ENCODE data around the gene HPCAL4.
A peak's percentile ranks its signal among the peaks of the same experiment; 100 is the strongest.

Gene HPCAL4

DNA sequence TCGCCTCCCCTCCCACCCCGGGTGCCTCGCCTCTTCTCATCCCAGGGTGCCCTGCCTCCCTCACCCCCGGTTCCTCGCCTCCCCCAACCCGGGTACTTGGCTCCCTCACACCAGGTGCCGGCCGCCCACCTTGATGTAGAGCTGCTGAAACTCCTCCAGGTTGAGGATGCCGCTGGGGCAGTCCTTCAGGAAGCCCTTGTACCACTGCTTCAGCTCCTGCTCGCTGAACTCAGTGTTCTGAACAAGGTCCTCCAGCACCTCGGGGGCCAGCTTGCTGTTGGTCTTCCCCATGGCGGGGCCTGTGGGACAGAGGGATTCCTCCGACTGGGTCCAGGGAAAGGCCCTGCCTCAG lies 6.9 kb downstream of the HPCAL4 start:
- H2BK120ac ChIP-seq (ENCODE audit: low read depth, low read length) = no peak overlapping the region
- no peak overlapping the region for H2AFZ ChIP-seq (ENCODE audit: low read depth, low read length)
- H3K27me3 ChIP-seq (ENCODE audit: control insufficient read depth in 1 of 2, insufficient read depth in 1 of 2, low read length in 2 of 2) = peaks cover 87 to 89% of the 10 kb centered on the region in 2 experiments
- 73% methylated on average over 11 of the region's 13 CpGs for WGBS
- H3K36me3 ChIP-seq (ENCODE audit: control insufficient read depth in 1 of 2, insufficient read depth in 2 of 2, low read depth in 1 of 2, low read length in 2 of 2) = no peaks in the 10 kb centered on the region
- no peak overlapping the region for H2BK15ac ChIP-seq (ENCODE audit: low read depth, poor library complexity, severe bottlenecking)
- no peak overlapping the region for H2BK12ac ChIP-seq (ENCODE audit: low read length in 2 of 2)
- no peak overlapping the region for H4K8ac ChIP-seq (ENCODE audit: low read length)
- no peak overlapping the region for H3K14ac ChIP-seq (ENCODE audit: low read length in 2 of 2)
- no peak overlapping the region for H3K18ac ChIP-seq (ENCODE audit: low read depth in 1 of 2, low read length in 2 of 2)
- no peak overlapping the region for H3K4ac ChIP-seq (ENCODE audit: low read depth in 1 of 2, low read length in 2 of 2)
- H3K9me3 ChIP-seq (ENCODE audit: control insufficient read depth, low read length) = no peaks in the 10 kb centered on the region
- DNase-seq = no peak
- H3K79me1 ChIP-seq (replicated peaks; ENCODE audit: low read length, poor library complexity, severe bottlenecking) = no peaks in the 10 kb centered on the region
- H3K4me3 ChIP-seq (ENCODE audit: insufficient read depth in 1 of 2, low read depth in 1 of 2, low read length in 2 of 2) = no peak overlapping the region
- no peaks in the 10 kb centered on the region for H3K4me1 ChIP-seq (ENCODE audit: control insufficient read depth, insufficient read depth, low read depth, low read length)
- H2AK5ac ChIP-seq (ENCODE audit: low read length, severe bottlenecking) = no peak overlapping the region
- H2BK5ac ChIP-seq (ENCODE audit: low read depth, low read length, poor library complexity, severe bottlenecking) = no peak overlapping the region
- no peak overlapping the region for H4K91ac ChIP-seq (ENCODE audit: low read length)
- no peak overlapping the region for H3K4me2 ChIP-seq (ENCODE audit: low read length, poor library complexity, severe bottlenecking)
- no peak overlapping the region for H3K27ac ChIP-seq (ENCODE audit: low read length, poor library complexity, severe bottlenecking)
- no peak overlapping the region for H3K23ac ChIP-seq (ENCODE audit: low read length in 2 of 2)
- H3K9ac ChIP-seq (ENCODE audit: low read length) = no peak overlapping the region

GRCh38 chr1:39683591-39684312 lies 7.5 kb downstream of the HPCAL4 start:
- Histone ChIP-seq H2AFZ (ENCODE audit: low read depth, low read length) (no peak overlapping the region), H3K4me2 (ENCODE audit: low read length, poor library complexity, severe bottlenecking) (no peak overlapping the region), H3K27me3 (ENCODE audit: control insufficient read depth in 1 of 2, insufficient read depth in 1 of 2, low read length in 2 of 2) (peaks cover 82 to 86% of the 10 kb centered on the region in 2 experiments), H2BK120ac (ENCODE audit: low read depth, low read length) (no peak overlapping the region), H2BK5ac (ENCODE audit: low read depth, low read length, poor library complexity, severe bottlenecking) (no peak overlapping the region), H4K91ac (ENCODE audit: low read length) (no peak overlapping the region), H3K9me3 (ENCODE audit: control insufficient read depth, low read length) (no peaks in the 10 kb centered on the region), H2BK12ac (ENCODE audit: low read length in 2 of 2) (no peak overlapping the region), H3K18ac (ENCODE audit: low read depth in 1 of 2, low read length in 2 of 2) (no peak overlapping the region), H3K4me1 (ENCODE audit: control insufficient read depth, insufficient read depth, low read depth, low read length) (no peaks in the 10 kb centered on the region), H3K36me3 (ENCODE audit: control insufficient read depth in 1 of 2, insufficient read depth in 2 of 2, low read depth in 1 of 2, low read length in 2 of 2) (no peaks in the 10 kb centered on the region), H3K79me1 (replicated peaks; ENCODE audit: low read length, poor library complexity, severe bottlenecking) (no peaks in the 10 kb centered on the region), H2AK5ac (ENCODE audit: low read length, severe bottlenecking) (no peak overlapping the region), H3K14ac (ENCODE audit: low read length in 2 of 2) (no peak overlapping the region), H3K4ac (ENCODE audit: low read depth in 1 of 2, low read length in 2 of 2) (no peak overlapping the region), H3K27ac (ENCODE audit: low read length, poor library complexity, severe bottlenecking) (no peak overlapping the region), H3K4me3 (ENCODE audit: insufficient read depth in 1 of 2, low read depth in 1 of 2, low read length in 2 of 2) (no peak overlapping the region), H3K9ac (ENCODE audit: low read length) (no peak overlapping the region), H3K23ac (ENCODE audit: low read length in 2 of 2) (no peak overlapping the region), H2BK15ac (ENCODE audit: low read depth, poor library complexity, severe bottlenecking) (no peak overlapping the region), H4K8ac (ENCODE audit: low read length) (no peak overlapping the region)
- no peak for DNase-seq
- WGBS = 45% methylated on average over 41 of the region's 62 CpGs

DNA sequence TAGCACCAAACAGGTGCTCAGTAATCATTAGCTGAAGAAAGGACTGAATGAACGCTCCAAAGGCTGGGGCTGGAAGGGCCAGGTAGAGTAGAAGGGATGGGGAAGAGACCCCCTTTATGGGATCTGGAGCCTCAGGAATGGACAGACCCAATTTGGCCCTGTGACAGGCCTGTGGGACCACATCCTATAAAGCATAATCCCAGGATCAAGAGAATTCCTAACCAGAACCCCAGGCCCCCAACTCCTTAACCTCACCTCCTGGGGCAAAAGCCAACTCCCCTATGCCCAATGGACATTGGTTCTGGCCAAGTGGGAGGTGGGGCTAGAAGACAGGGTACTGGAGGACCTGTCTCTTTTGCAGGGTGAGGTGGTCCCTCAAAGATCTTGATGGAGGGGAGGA lies 9.2 kb downstream of the HPCAL4 start:
- Histone ChIP-seq H3K4ac (ENCODE audit: low read depth in 1 of 2, low read length in 2 of 2) (no peak overlapping the region), H3K36me3 (ENCODE audit: control insufficient read depth in 1 of 2, insufficient read depth in 2 of 2, low read depth in 1 of 2, low read length in 2 of 2) (no peaks in the 10 kb centered on the region), H3K18ac (ENCODE audit: low read depth in 1 of 2, low read length in 2 of 2) (no peak overlapping the region), H3K14ac (ENCODE audit: low read length in 2 of 2) (peak overlapping the region in 1 of 2 experiments; percentile 70), H2BK120ac (ENCODE audit: low read depth, low read length) (no peak overlapping the region), H3K9ac (ENCODE audit: low read length) (no peak overlapping the region), H2BK5ac (ENCODE audit: low read depth, low read length, poor library complexity, severe bottlenecking) (no peak overlapping the region), H3K27me3 (ENCODE audit: control insufficient read depth in 1 of 2, insufficient read depth in 1 of 2, low read length in 2 of 2) (peaks cover 78 to 83% of the 10 kb centered on the region in 2 experiments), H3K9me3 (ENCODE audit: control insufficient read depth, low read length) (no peaks in the 10 kb centered on the region), H2BK15ac (ENCODE audit: low read depth, poor library complexity, severe bottlenecking) (no peak overlapping the region), H2AK5ac (ENCODE audit: low read length, severe bottlenecking) (no peak overlapping the region), H2BK12ac (ENCODE audit: low read length in 2 of 2) (no peak overlapping the region), H3K4me1 (ENCODE audit: control insufficient read depth, insufficient read depth, low read depth, low read length) (no peaks in the 10 kb centered on the region), H2AFZ (ENCODE audit: low read depth, low read length) (no peak overlapping the region), H3K4me3 (ENCODE audit: insufficient read depth in 1 of 2, low read depth in 1 of 2, low read length in 2 of 2) (no peak overlapping the region), H3K79me1 (replicated peaks; ENCODE audit: low read length, poor library complexity, severe bottlenecking) (no peaks in the 10 kb centered on the region), H4K8ac (ENCODE audit: low read length) (no peak overlapping the region), H3K27ac (ENCODE audit: low read length, poor library complexity, severe bottlenecking) (no peak overlapping the region), H4K91ac (ENCODE audit: low read length) (no peak overlapping the region), H3K23ac (ENCODE audit: low read length in 2 of 2) (no peak overlapping the region), H3K4me2 (ENCODE audit: low read length, poor library complexity, severe bottlenecking) (no peak overlapping the region)
- DNase-seq = no peak
- 75% methylated on average over 1 of the region's 1 CpG for WGBS

DNA sequence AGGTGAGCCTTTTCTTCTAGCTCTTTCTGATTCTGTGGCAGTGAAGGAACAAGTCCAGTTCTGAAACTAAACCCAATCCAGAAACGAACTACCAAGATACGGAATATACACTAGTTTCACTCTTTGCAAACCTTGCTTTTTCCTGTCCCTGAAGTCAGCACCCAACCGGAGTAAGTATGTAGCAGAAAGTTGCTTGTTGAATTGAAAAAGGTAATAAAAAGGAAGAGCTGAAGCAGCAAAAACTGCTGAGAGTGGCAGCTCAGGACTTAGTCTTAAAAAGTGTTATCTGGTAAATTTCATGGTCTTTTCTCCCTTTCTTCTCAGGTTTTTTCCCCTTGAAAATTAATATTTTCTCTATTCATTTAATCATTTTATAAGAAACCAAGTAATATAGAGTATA lies 9.9 kb downstream of the HPCAL4 start:
- no peaks in the 10 kb centered on the region for H3K36me3 ChIP-seq (ENCODE audit: control insufficient read depth in 1 of 2, insufficient read depth in 2 of 2, low read depth in 1 of 2, low read length in 2 of 2)
- WGBS = 86% methylated on average over 2 of the region's 3 CpGs

More for the DNA sequence above, 9.9 kb downstream of the HPCAL4 start:
- no peak overlapping the region for H3K4ac ChIP-seq (ENCODE audit: low read depth in 1 of 2, low read length in 2 of 2)
- H3K23ac ChIP-seq (ENCODE audit: low read length in 2 of 2) = no peak overlapping the region
- H3K9ac ChIP-seq (ENCODE audit: low read length) = no peak overlapping the region
- H2BK120ac ChIP-seq (ENCODE audit: low read depth, low read length) = no peak overlapping the region
- no peak overlapping the region for H3K18ac ChIP-seq (ENCODE audit: low read depth in 1 of 2, low read length in 2 of 2)
- no peak overlapping the region for H4K91ac ChIP-seq (ENCODE audit: low read length)
- H2BK15ac ChIP-seq (ENCODE audit: low read depth, poor library complexity, severe bottlenecking) = no peak overlapping the region
- H3K27me3 ChIP-seq (ENCODE audit: control insufficient read depth in 1 of 2, insufficient read depth in 1 of 2, low read length in 2 of 2) = peaks cover 77 to 79% of the 10 kb centered on the region in 2 experiments
- H3K9me3 ChIP-seq (ENCODE audit: control insufficient read depth, low read length) = no peaks in the 10 kb centered on the region
- no peak overlapping the region for H2AFZ ChIP-seq (ENCODE audit: low read depth, low read length)
- H2BK5ac ChIP-seq (ENCODE audit: low read depth, low read length, poor library complexity, severe bottlenecking) = no peak overlapping the region
- no peaks in the 10 kb centered on the region for H3K4me1 ChIP-seq (ENCODE audit: control insufficient read depth, insufficient read depth, low read depth, low read length)
- no peak overlapping the region for H2AK5ac ChIP-seq (ENCODE audit: low read length, severe bottlenecking)
- H2BK12ac ChIP-seq (ENCODE audit: low read length in 2 of 2) = no peak overlapping the region
- no peak overlapping the region for H3K27ac ChIP-seq (ENCODE audit: low read length, poor library complexity, severe bottlenecking)
- no peaks in the 10 kb centered on the region for H3K79me1 ChIP-seq (replicated peaks; ENCODE audit: low read length, poor library complexity, severe bottlenecking)
- H4K8ac ChIP-seq (ENCODE audit: low read length) = no peak overlapping the region
- H3K4me3 ChIP-seq (ENCODE audit: insufficient read depth in 1 of 2, low read depth in 1 of 2, low read length in 2 of 2) = no peak overlapping the region
- H3K14ac ChIP-seq (ENCODE audit: low read length in 2 of 2) = no peak overlapping the region
- H3K4me2 ChIP-seq (ENCODE audit: low read length, poor library complexity, severe bottlenecking) = no peak overlapping the region
- no peak for DNase-seq
